ENCODE data around the gene CDC25C.
A peak's percentile ranks its signal among the peaks of the same experiment; 100 is the strongest.
"Not testable (repeated sequence)": the region's sequence is repeated elsewhere in the genome, so short reads cannot be mapped to it uniquely, and the experiment has no call there.

Gene CDC25C

GRCh38 chr5:138274189-138274853 is 57.3 kb downstream of the CDC25C start, which contains the start of gene GFRA3:
TSS of gene GFRA3 (minus strand) at chr5:138274621. CDS start at chr5:138274424, 197 bp downstream.
- Histone ChIP-seq H3K9ac (ENCODE audit: low read depth, low read length) (peak within 1 kb of the TSS; percentile 42; the same call in 1 of the 2 replicates), H3K36me3 (ENCODE audit: insufficient read depth, low read depth, low read length) (no peaks in the 10 kb centered on the region), H3K27me3 (ENCODE audit: insufficient read depth, low read length) (peaks cover 45% of the 10 kb centered on the region), H3K4me1 (ENCODE audit: insufficient read depth, low read length) (peaks cover 9% of the 10 kb centered on the region), H3K27ac (ENCODE audit: low read length) (no peak within 1 kb of the TSS), H3K4me3 (ENCODE audit: low read length) (peak within 1 kb of the TSS; percentile 62), H3K9me3 (ENCODE audit: insufficient read depth, low read depth, low read length) (no peaks in the 10 kb centered on the region)

- Histone ChIP-seq H3K4me1 (ENCODE audit: insufficient read depth, low read length) (peaks cover 9% of the 10 kb centered on the region), H3K27ac (ENCODE audit: low read length) (no peak overlapping the region), H3K36me3 (ENCODE audit: insufficient read depth, low read depth, low read length) (no peaks in the 10 kb centered on the region), H3K9me3 (ENCODE audit: insufficient read depth, low read depth, low read length) (no peaks in the 10 kb centered on the region), H3K27me3 (ENCODE audit: insufficient read depth, low read length) (peaks cover 45% of the 10 kb centered on the region), H3K4me3 (ENCODE audit: low read length) (peak overlapping the region; percentile 62; the same call in 1 of the 2 replicates), H3K9ac (ENCODE audit: low read depth, low read length) (peak overlapping the region; percentile 42; the same call in 1 of the 2 replicates)
Observed at GRCh38 chr5:138273834-138274188, 57.8 kb downstream of the CDC25C start.

GRCh38 chr5:138272681-138273080 is 58.9 kb downstream of the CDC25C start:
- H3K36me3 ChIP-seq (ENCODE audit: insufficient read depth, low read depth, low read length), result no peaks in the 10 kb centered on the region
- no peaks in the 10 kb centered on the region for H3K9me3 ChIP-seq (ENCODE audit: insufficient read depth, low read depth, low read length)
- no peak overlapping the region for H3K9ac ChIP-seq (ENCODE audit: low read depth, low read length)
- H3K4me3 ChIP-seq (ENCODE audit: low read length), result no peak overlapping the region
- peaks cover 45% of the 10 kb centered on the region for H3K27me3 ChIP-seq (ENCODE audit: insufficient read depth, low read length)
- H3K27ac ChIP-seq (ENCODE audit: low read length), result no peak overlapping the region
- H3K4me1 ChIP-seq (ENCODE audit: insufficient read depth, low read length), result peaks cover 9% of the 10 kb centered on the region

GRCh38 chr5:138271281-138271680 is 60.3 kb downstream of the CDC25C start:
- H3K4me3 ChIP-seq (ENCODE audit: low read length), result no peak overlapping the region
- H3K9ac ChIP-seq (ENCODE audit: low read depth, low read length), result no peak overlapping the region
- H3K27ac ChIP-seq (ENCODE audit: low read length), result no peak overlapping the region
- H3K27me3 ChIP-seq (ENCODE audit: insufficient read depth, low read length), result peaks cover 40% of the 10 kb centered on the region
- H3K4me1 ChIP-seq (ENCODE audit: insufficient read depth, low read length), result peaks cover 9% of the 10 kb centered on the region
- H3K36me3 ChIP-seq (ENCODE audit: insufficient read depth, low read depth, low read length), result no peaks in the 10 kb centered on the region
- no peaks in the 10 kb centered on the region for H3K9me3 ChIP-seq (ENCODE audit: insufficient read depth, low read depth, low read length)

GRCh38 chr5:138264183-138264582 is 67.4 kb downstream of the CDC25C start:
- H3K27ac ChIP-seq (ENCODE audit: low read length), result no peak overlapping the region
- no peak overlapping the region for H3K9ac ChIP-seq (ENCODE audit: low read depth, low read length)
- no peak overlapping the region for H3K4me3 ChIP-seq (ENCODE audit: low read length)
- no peaks in the 10 kb centered on the region for H3K9me3 ChIP-seq (ENCODE audit: insufficient read depth, low read depth, low read length)
- H3K4me1 ChIP-seq (ENCODE audit: insufficient read depth, low read length), result no peaks in the 10 kb centered on the region
- H3K27me3 ChIP-seq (ENCODE audit: insufficient read depth, low read length), result no peaks in the 10 kb centered on the region
- H3K36me3 ChIP-seq (ENCODE audit: insufficient read depth, low read depth, low read length), result no peaks in the 10 kb centered on the region

- H3K9me3 ChIP-seq (ENCODE audit: insufficient read depth, low read depth, low read length), result no peaks in the 10 kb centered on the region
- no peaks in the 10 kb centered on the region for H3K36me3 ChIP-seq (ENCODE audit: insufficient read depth, low read depth, low read length)
- H3K4me3 ChIP-seq (ENCODE audit: low read length), result no peak overlapping the region
- H3K27me3 ChIP-seq (ENCODE audit: insufficient read depth, low read length), result no peaks in the 10 kb centered on the region
- no peak overlapping the region for H3K9ac ChIP-seq (ENCODE audit: low read depth, low read length)
- H3K4me1 ChIP-seq (ENCODE audit: insufficient read depth, low read length), result no peaks in the 10 kb centered on the region
- H3K27ac ChIP-seq (ENCODE audit: low read length), result no peak overlapping the region
Observed at GRCh38 chr5:138263581-138263980, 68.0 kb downstream of the CDC25C start.

GRCh38 chr5:138258704-138259292 is 72.8 kb downstream of the CDC25C start:
- H3K9ac ChIP-seq (ENCODE audit: low read depth, low read length), result no peak overlapping the region
- no peak overlapping the region for H3K27ac ChIP-seq (ENCODE audit: low read length)
- H3K4me1 ChIP-seq (ENCODE audit: insufficient read depth, low read length), result no peaks in the 10 kb centered on the region
- no peaks in the 10 kb centered on the region for H3K9me3 ChIP-seq (ENCODE audit: insufficient read depth, low read depth, low read length)
- H3K27me3 ChIP-seq (ENCODE audit: insufficient read depth, low read length), result no peaks in the 10 kb centered on the region; the same call in 1 of the 2 replicates
- no peaks in the 10 kb centered on the region for H3K36me3 ChIP-seq (ENCODE audit: insufficient read depth, low read depth, low read length)
- no peak overlapping the region for H3K4me3 ChIP-seq (ENCODE audit: low read length)

GRCh38 chr5:138257583-138257982 is 74.0 kb downstream of the CDC25C start:
- Histone ChIP-seq H3K9ac (ENCODE audit: low read depth, low read length) (no peak overlapping the region), H3K27ac (ENCODE audit: low read length) (no peak overlapping the region), H3K4me3 (ENCODE audit: low read length) (no peak overlapping the region), H3K27me3 (ENCODE audit: insufficient read depth, low read length) (no peaks in the 10 kb centered on the region; the same call in 1 of the 2 replicates), H3K4me1 (ENCODE audit: insufficient read depth, low read length) (no peaks in the 10 kb centered on the region), H3K36me3 (ENCODE audit: insufficient read depth, low read depth, low read length) (no peaks in the 10 kb centered on the region), H3K9me3 (ENCODE audit: insufficient read depth, low read depth, low read length) (no peaks in the 10 kb centered on the region)

- Histone ChIP-seq H3K36me3 (ENCODE audit: insufficient read depth, low read depth, low read length) (no peaks in the 10 kb centered on the region), H3K4me3 (ENCODE audit: low read length) (no peak overlapping the region), H3K27ac (ENCODE audit: low read length) (no peak overlapping the region), H3K9me3 (ENCODE audit: insufficient read depth, low read depth, low read length) (no peaks in the 10 kb centered on the region), H3K9ac (ENCODE audit: low read depth, low read length) (no peak overlapping the region), H3K4me1 (ENCODE audit: insufficient read depth, low read length) (no peaks in the 10 kb centered on the region), H3K27me3 (ENCODE audit: insufficient read depth, low read length) (no peaks in the 10 kb centered on the region; the same call in 1 of the 2 replicates)
Observed at GRCh38 chr5:138252944-138253343, 78.7 kb downstream of the CDC25C start.

- H3K36me3 ChIP-seq (ENCODE audit: insufficient read depth, low read depth, low read length); H3K9ac ChIP-seq (ENCODE audit: low read depth, low read length); H3K9me3 ChIP-seq (ENCODE audit: insufficient read depth, low read depth, low read length); H3K27ac ChIP-seq (ENCODE audit: low read length); H3K4me1 ChIP-seq (ENCODE audit: insufficient read depth, low read length); H3K4me3 ChIP-seq (ENCODE audit: low read length): not testable (repeated sequence)
- H3K27me3 ChIP-seq (ENCODE audit: insufficient read depth, low read length), result peaks cover 16% of the 10 kb centered on the region
Observed at GRCh38 chr5:138247800-138248199, 83.8 kb downstream of the CDC25C start.

GRCh38 chr5:138246822-138247221 is 84.8 kb downstream of the CDC25C start:
- H3K4me3 ChIP-seq (ENCODE audit: low read length), result no peak overlapping the region
- peaks cover 4% of the 10 kb centered on the region; the same call in 1 of the 2 replicates for H3K4me1 ChIP-seq (ENCODE audit: insufficient read depth, low read length)
- H3K27ac ChIP-seq (ENCODE audit: low read length), result no peak overlapping the region
- peaks cover 26% of the 10 kb centered on the region for H3K27me3 ChIP-seq (ENCODE audit: insufficient read depth, low read length)
- H3K36me3 ChIP-seq (ENCODE audit: insufficient read depth, low read depth, low read length), result no peaks in the 10 kb centered on the region
- no peak overlapping the region for H3K9ac ChIP-seq (ENCODE audit: low read depth, low read length)
- no peaks in the 10 kb centered on the region for H3K9me3 ChIP-seq (ENCODE audit: insufficient read depth, low read depth, low read length)

GRCh38 chr5:138246334-138246733 is 85.3 kb downstream of the CDC25C start:
- H3K9me3 ChIP-seq (ENCODE audit: insufficient read depth, low read depth, low read length), result no peaks in the 10 kb centered on the region
- H3K36me3 ChIP-seq (ENCODE audit: insufficient read depth, low read depth, low read length), result no peaks in the 10 kb centered on the region
- H3K9ac ChIP-seq (ENCODE audit: low read depth, low read length), result no peak overlapping the region
- H3K4me1 ChIP-seq (ENCODE audit: insufficient read depth, low read length), result peaks cover 4% of the 10 kb centered on the region; the same call in 1 of the 2 replicates
- H3K27me3 ChIP-seq (ENCODE audit: insufficient read depth, low read length), result peaks cover 31% of the 10 kb centered on the region
- H3K4me3 ChIP-seq (ENCODE audit: low read length), result no peak overlapping the region
- no peak overlapping the region for H3K27ac ChIP-seq (ENCODE audit: low read length)
